ENCODE measurements around the gene MAPK8IP2. TPM values are rescaled to one million over a fixed set of nuclear protein-coding genes. Genes with fewer than 3 reads are reported as not detected.
"Not testable (repeated sequence)": the region's sequence is repeated elsewhere in the genome, so short reads cannot be mapped to it uniquely, and the experiment has no call there.

The MAPK8IP2 gene
- polyA plus RNA-seq, 1 donor, result 0.51 TPM

GRCh38 chr22:50599816-50600455, 657 bp upstream of the MAPK8IP2 start:
- no peak for DNase-seq (ENCODE audit: low read depth)

GRCh38 chr22:50600967-50601668, 525 bp downstream of the MAPK8IP2 start:
- no peak for DNase-seq (ENCODE audit: low read depth)

- DNase-seq (ENCODE audit: low read depth), result no peak
Measured at GRCh38 chr22:50601669-50602337, 1.2 kb downstream of the MAPK8IP2 start.

- no peak for DNase-seq (ENCODE audit: low read depth)
Measured at GRCh38 chr22:50602338-50602700, 1.7 kb downstream of the MAPK8IP2 start.

GRCh38 chr22:50603511-50604255, 3.1 kb downstream of the MAPK8IP2 start:
- DNase-seq (ENCODE audit: low read depth), result no peak

- DNase-seq (ENCODE audit: low read depth), result no peak
Measured at GRCh38 chr22:50604256-50605001, 3.8 kb downstream of the MAPK8IP2 start.

GRCh38 chr22:50605002-50605612, 4.5 kb downstream of the MAPK8IP2 start:
- no peak for DNase-seq (ENCODE audit: low read depth)

GRCh38 chr22:50605613-50606074, 5.1 kb downstream of the MAPK8IP2 start:
- DNase-seq (ENCODE audit: low read depth), result no peak

GRCh38 chr22:50606165-50606945, 5.8 kb downstream of the MAPK8IP2 start:
- no peak for DNase-seq (ENCODE audit: low read depth)

- no peak for DNase-seq (ENCODE audit: low read depth)
Measured at GRCh38 chr22:50606946-50607658, 6.5 kb downstream of the MAPK8IP2 start.

- DNase-seq (ENCODE audit: low read depth), result no peak
Measured at GRCh38 chr22:50607659-50608020, 7.0 kb downstream of the MAPK8IP2 start.

GRCh38 chr22:50608058-50608840, 7.7 kb downstream of the MAPK8IP2 start:
- not testable (repeated sequence) for DNase-seq (ENCODE audit: low read depth)

GRCh38 chr22:50608996-50609395, 8.4 kb downstream of the MAPK8IP2 start:
- DNase-seq (ENCODE audit: low read depth), result no peak

- DNase-seq (ENCODE audit: low read depth), result no peak
Measured at GRCh38 chr22:50609599-50609998, 9.0 kb downstream of the MAPK8IP2 start.

- no peak for DNase-seq (ENCODE audit: low read depth)
Measured at GRCh38 chr22:50610041-50610451, 9.5 kb downstream of the MAPK8IP2 start.

- DNase-seq (ENCODE audit: low read depth), result no peak
Measured at GRCh38 chr22:50610581-50610980, 10.0 kb downstream of the MAPK8IP2 start.

GRCh38 chr22:50611341-50612060, 10.9 kb downstream of the MAPK8IP2 start:
- DNase-seq (ENCODE audit: low read depth), result no peak

- no peak for DNase-seq (ENCODE audit: low read depth)
Measured at GRCh38 chr22:50612168-50612527, 11.6 kb downstream of the MAPK8IP2 start.
